GM19455 (cell line): ENCODE results near the gene PRX.
"Not testable (repeated sequence)": the region's sequence is repeated elsewhere in the genome, so short reads cannot be mapped to it uniquely, and the experiment has no call there.

Experiments used
- ATAC-seq: cut with Tn5 transposase; IDR thresholded peaks from one replicate; pipeline ENCODE4 v1.9.1; 2021; ENCODE audit not compliant: unreplicated experiment

Gene PRX

GRCh38 chr19:40441719-40442253, 28.6 kb upstream of the PRX start:
- ATAC-seq: no peak

GRCh38 chr19:40438284-40438683, 25.1 kb upstream of the PRX start:
- ATAC-seq: no peak

- no peak for ATAC-seq
These were observed 20.4 kb upstream of the PRX start for GRCh38 chr19:40433391-40434216.

GRCh38 chr19:40432760-40433159, 19.6 kb upstream of the PRX start:
- ATAC-seq: not testable (repeated sequence)

- ATAC-seq: no peak
These were observed 18.5 kb upstream of the PRX start for GRCh38 chr19:40431698-40432097.

- ATAC-seq: not testable (repeated sequence)
These were observed 17.1 kb upstream of the PRX start for GRCh38 chr19:40430242-40430641.

- not testable (repeated sequence) for ATAC-seq
These were observed 15.0 kb upstream of the PRX start for GRCh38 chr19:40428197-40428596.

GRCh38 chr19:40425450-40426287, 12.5 kb upstream of the PRX start, which contains the start of gene SERTAD1:
Gene SERTAD1, minus strand, starts transcription at chr19:40425992. Its CDS starts 2,446 bp downstream, at chr19:40423546.
- peak; percentile 78 for ATAC-seq

GRCh38 chr19:40424637-40425449, 11.7 kb upstream of the PRX start:
- no peak for ATAC-seq

- no peak for ATAC-seq
These were observed 10.8 kb upstream of the PRX start for GRCh38 chr19:40423938-40424337.

- ATAC-seq: no peak
These were observed 9.8 kb upstream of the PRX start for GRCh38 chr19:40422748-40423566.

- no peak for ATAC-seq
These were observed 9.0 kb upstream of the PRX start for GRCh38 chr19:40421993-40422747.

GRCh38 chr19:40420766-40421765, 7.9 kb upstream of the PRX start:
- peak; percentile 34 for ATAC-seq

GRCh38 chr19:40420451-40420765, 7.2 kb upstream of the PRX start:
- no peak for ATAC-seq

- ATAC-seq: no peak
These were observed 6.6 kb upstream of the PRX start for GRCh38 chr19:40419780-40420179.

GRCh38 chr19:40419066-40419612, 6.0 kb upstream of the PRX start:
- no peak for ATAC-seq

- ATAC-seq: no peak
These were observed 4.9 kb upstream of the PRX start for GRCh38 chr19:40418040-40418439.

GRCh38 chr19:40417643-40417981, 4.4 kb upstream of the PRX start:
- no peak for ATAC-seq
